ENCODE data around the gene GPATCH4.
"Not testable (repeated sequence)": the region's sequence is repeated elsewhere in the genome, so short reads cannot be mapped to it uniquely, and the experiment has no call there.

The GPATCH4 gene

DNA sequence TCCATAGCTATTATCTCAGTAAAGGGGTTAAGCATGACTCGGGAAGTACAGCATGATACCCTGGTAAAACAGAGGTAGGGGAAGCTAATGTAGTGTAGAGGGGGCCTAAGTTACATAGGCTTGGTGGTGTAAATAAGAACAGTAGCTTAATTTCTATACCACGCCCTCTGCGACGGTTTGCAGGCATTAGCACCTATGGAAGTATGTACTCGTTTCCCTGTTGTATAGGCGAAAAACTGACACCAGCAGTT is 10.2 kb downstream of the GPATCH4 start:
- H3K4me3 ChIP-seq (ENCODE audit: low read length): peak overlapping the region; percentile 65
- no peak for TF ChIP-seq CTCF (conservative IDR thresholded peaks at IDR 0.05; ENCODE audit: low read depth, low read length)
- no peak for DNase-seq (ENCODE audit: low read depth)

DNA sequence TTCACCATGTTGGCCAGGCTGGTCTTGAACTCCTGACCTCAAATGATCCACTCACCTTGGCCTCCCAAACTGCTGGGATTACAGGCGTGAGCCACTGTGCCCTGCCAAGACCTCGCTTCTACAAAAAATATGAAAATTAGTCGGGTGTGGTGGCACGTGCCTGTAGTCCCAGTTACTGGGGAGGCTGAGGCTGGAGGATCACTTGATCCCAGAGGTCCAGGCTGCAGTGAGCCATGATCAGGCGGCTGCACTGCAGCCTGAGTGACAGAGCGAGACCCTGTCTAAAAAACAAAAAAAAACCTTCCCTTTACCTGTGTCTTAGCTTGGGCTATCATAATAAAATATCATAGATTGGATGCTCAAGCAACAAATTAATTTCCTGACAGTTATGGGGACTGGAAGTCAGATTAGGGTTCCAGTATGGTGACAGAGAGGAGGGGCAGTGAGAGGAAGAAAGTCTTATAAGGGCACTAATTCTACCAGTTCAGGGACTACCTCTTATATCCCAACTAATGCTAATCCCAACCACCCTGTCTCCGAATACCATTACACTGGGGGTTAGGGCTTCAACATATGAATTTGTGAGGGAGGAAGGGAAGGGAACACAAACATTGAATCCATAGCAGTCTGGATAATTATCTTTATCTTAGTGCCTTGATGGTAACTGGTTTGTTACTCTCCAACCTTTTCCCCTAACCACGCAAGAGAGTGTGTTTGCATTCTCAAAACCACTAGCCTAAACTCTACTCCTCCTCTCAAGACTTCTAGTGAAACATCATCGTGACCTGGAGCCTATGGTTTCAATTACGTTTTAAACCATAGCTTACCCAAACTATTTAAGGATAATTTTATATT is 10.7 kb downstream of the GPATCH4 start:
- no peak for DNase-seq (ENCODE audit: low read depth)
- no peak for TF ChIP-seq CTCF (conservative IDR thresholded peaks at IDR 0.05; ENCODE audit: low read depth, low read length)
- H3K4me3 ChIP-seq (ENCODE audit: low read length): peak overlapping the region; percentile 65

- no peak for DNase-seq (ENCODE audit: low read depth)
- no peak for TF ChIP-seq CTCF (conservative IDR thresholded peaks at IDR 0.05; ENCODE audit: low read depth, low read length)
- no peak overlapping the region for H3K4me3 ChIP-seq (ENCODE audit: low read length)
These were observed 11.7 kb downstream of the GPATCH4 start for GRCh38 chr1:156589546-156589945.

DNA sequence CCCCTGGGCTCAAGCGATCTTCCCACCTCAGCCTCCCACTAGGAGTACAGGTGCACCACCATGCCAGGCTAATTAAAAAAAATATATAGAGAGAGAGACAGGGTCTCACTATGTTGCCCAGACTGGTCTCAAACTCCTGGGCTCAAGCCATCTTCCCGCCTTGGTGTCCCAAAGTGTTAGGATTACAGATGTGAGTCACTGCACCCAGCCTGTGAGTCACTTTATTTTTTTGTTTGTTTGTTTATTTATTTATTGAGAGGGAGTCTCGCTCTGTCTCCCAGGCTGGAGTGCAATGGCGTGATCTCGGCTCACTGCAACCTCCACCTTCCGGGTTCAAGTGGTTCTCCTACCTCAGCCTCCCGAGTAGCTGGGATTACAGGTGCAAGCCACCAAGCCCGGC is 13.4 kb downstream of the GPATCH4 start:
- not testable (repeated sequence) for H3K4me3 ChIP-seq (ENCODE audit: low read length); DNase-seq (ENCODE audit: low read depth)

DNA sequence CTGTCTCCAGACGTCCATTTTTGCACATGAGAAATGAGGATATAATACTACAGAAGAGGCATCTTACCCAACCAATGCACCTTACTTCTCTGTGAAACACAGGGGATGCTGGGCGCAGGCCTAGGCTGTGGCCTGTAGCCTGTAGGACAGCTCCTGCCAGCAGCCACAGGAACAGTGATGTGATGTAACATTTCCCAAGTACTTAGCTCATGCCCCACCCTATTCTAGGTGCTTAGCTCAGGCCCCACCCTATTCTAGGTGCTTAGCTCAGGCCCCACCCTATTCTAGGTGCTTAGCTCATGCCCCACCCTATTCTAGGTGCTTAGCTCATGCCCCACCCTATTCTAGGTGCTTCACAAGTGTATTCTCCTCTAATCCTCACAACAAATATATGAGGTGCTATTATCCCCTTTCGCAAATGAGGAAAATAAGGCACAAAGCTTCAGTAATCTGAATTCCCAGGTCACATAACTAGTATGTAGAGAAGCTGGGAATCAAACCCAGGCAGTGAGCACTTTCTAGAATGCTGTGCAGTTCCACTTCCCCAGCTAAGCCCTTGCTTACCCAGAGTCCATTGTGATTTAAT is 14.3 kb downstream of the GPATCH4 start:
- no peak overlapping the region for H3K4me3 ChIP-seq (ENCODE audit: low read length)
- no peak for TF ChIP-seq CTCF (conservative IDR thresholded peaks at IDR 0.05; ENCODE audit: low read depth, low read length)
- no peak for DNase-seq (ENCODE audit: low read depth)

GRCh38 chr1:156586323-156586722 is 15.0 kb downstream of the GPATCH4 start:
- no peak for DNase-seq (ENCODE audit: low read depth)
- no peak overlapping the region for H3K4me3 ChIP-seq (ENCODE audit: low read length)
- no peak for TF ChIP-seq CTCF (conservative IDR thresholded peaks at IDR 0.05; ENCODE audit: low read depth, low read length)

GRCh38 chr1:156584813-156585212 is 16.5 kb downstream of the GPATCH4 start:
- no peak overlapping the region for H3K4me3 ChIP-seq (ENCODE audit: low read length)
- no peak for DNase-seq (ENCODE audit: low read depth)
- TF ChIP-seq CTCF (conservative IDR thresholded peaks at IDR 0.05; ENCODE audit: low read depth, low read length): peak; percentile 60

All from retinal pigment epithelial cell (primary cell).